GM23248 (cell line): ENCODE data around the gene NPAS1. TPM values are rescaled to one million over a fixed set of nuclear protein-coding genes. Genes with fewer than 3 reads are reported as not detected.
A peak's percentile ranks its signal among the peaks of the same experiment; 100 is the strongest.

Experiments
- DNase-seq: peaks from one replicate; pipeline ENCODE4 v3.0.0-alpha.2; 2015
- H2AFZ ChIP-seq: fragments of 200-600 bp; sonication (generic); 2 replicates; pipeline ENCODE4 v1.6.1; 2016; ENCODE audit warnings: antibody characterized with exemption
- H3F3A ChIP-seq: fragments of 200-600 bp; sonication (generic); 2 replicates; pipeline ENCODE4 v1.6.1; 2016; ENCODE audit warnings: mild to moderate bottlenecking, antibody characterized with exemption, mixed run types; ENCODE audit not compliant: insufficient read depth
- H3K27ac ChIP-seq: fragments of 200-600 bp; sonication (generic); 2 replicates; pipeline ENCODE4 v1.5.1; 2016; ENCODE audit warnings: mild to moderate bottlenecking
- H3K27me3 ChIP-seq: fragments of 200-600 bp; sonication (generic); replicated peaks from 2 replicates; pipeline ENCODE4 v1.6.1; 2016; ENCODE audit warnings: mild to moderate bottlenecking; ENCODE audit not compliant: insufficient read depth
- H3K36me3 ChIP-seq: fragments of 200-600 bp; sonication (generic); 2 replicates; pipeline ENCODE4 v1.6.1; 2016; ENCODE audit warnings: low read depth, mild to moderate bottlenecking
- H3K4me1 ChIP-seq: fragments of 200-600 bp; sonication (generic); 2 replicates; pipeline ENCODE4 v1.6.1; 2016; ENCODE audit warnings: mild to moderate bottlenecking; ENCODE audit not compliant: insufficient read depth
- H3K4me2 ChIP-seq: fragments of 200-600 bp; sonication (generic); one replicate; pipeline ENCODE4 v1.6.1; 2016; ENCODE audit warnings: mild to moderate bottlenecking; ENCODE audit not compliant: unreplicated experiment
- H3K4me3 ChIP-seq: fragments of 200-600 bp; sonication (generic); 2 replicates; pipeline ENCODE4 v1.5.1; 2016; ENCODE audit warnings: mild to moderate bottlenecking
- H3K79me2 ChIP-seq: fragments of 200-600 bp; sonication (generic); 2 replicates; pipeline ENCODE4 v1.6.1; 2016; ENCODE audit warnings: mild to moderate bottlenecking; ENCODE audit not compliant: insufficient read depth
- H3K9ac ChIP-seq: fragments of 200-600 bp; sonication (generic); 2 replicates; pipeline ENCODE4 v1.6.1; 2016; ENCODE audit warnings: mild to moderate bottlenecking
- H3K9me2 ChIP-seq: fragments of 200-600 bp; sonication (generic); 2 replicates; pipeline ENCODE4 v1.6.1; 2016; ENCODE audit warnings: mixed run types, mild to moderate bottlenecking, moderate library complexity; ENCODE audit not compliant: insufficient read depth
- H3K9me3 ChIP-seq: fragments of 200-600 bp; sonication (generic); one replicate; pipeline ENCODE4 v1.6.1; 2017; ENCODE audit warnings: low read depth
- H4K20me1 ChIP-seq: fragments of 200-600 bp; sonication (generic); 2 replicates; pipeline ENCODE4 v1.6.0; 2016; ENCODE audit not compliant: insufficient read depth
- EZH2 ChIP-seq: fragments of 200-600 bp; sonication (generic); IDR thresholded peaks from 2 replicates; pipeline ENCODE4 v1.6.1; 2018; ENCODE audit warnings: antibody characterized with exemption, mild to moderate bottlenecking; ENCODE audit not compliant: insufficient read depth, poor library complexity, severe bottlenecking
- EZH2phosphoT487 ChIP-seq: fragments of 200-600 bp; sonication (generic); IDR thresholded peaks from 2 replicates; pipeline ENCODE4 v1.6.1; 2018; ENCODE audit warnings: antibody characterized with exemption, moderate library complexity, mild to moderate bottlenecking, low read depth; ENCODE audit not compliant: insufficient read depth
- WGBS, 2 experiments: methylation state at CpG; one replicate each; pipeline ENCODE4 v1.1.6; 2015 to 2017; ENCODE audit warnings: low lambda C conversion rate in 2 of 2, low coverage in 1 of 2; ENCODE audit errors: missing lambda C conversion rate in 2 of 2; 5-methylcytosine and 5-hydroxymethylcytosine counted together
- in situ Hi-C: fragments of 300-500 bp; cut with MboI; formaldehyde crosslinking; loops from 2 replicates; pipeline ENCODE4 v1.15.0; 2020
- polyA plus RNA-seq: library from polyadenylated mRNA; unstranded; fragments of >200 nt; fragmentation: Nextera tagmentation; extraction: Ambion mirVana; gene quantifications from 2 replicates; pipeline ENCODE4 v1.2.1, GENCODE V29; 2016
- total RNA-seq: library from RNA; depleted of rRNA; stranded (reverse); fragments of >200 nt; shearing (Covaris generic); gene quantifications from 2 replicates; pipeline ENCODE4 v1.2.3, GENCODE V29; 2014

The NPAS1 gene
- total and polyA plus RNA-seq, 2 experiments from 2014 or later = 8.6 to 23.2 TPM

GRCh38 chr19:47028195-47028601 lies 8.6 kb downstream of the NPAS1 start:
- WGBS, 2 experiments = 39 to 42% methylated on average over 7 to 14 of the region's 14 CpGs
- TF ChIP-seq EZH2 (no peak), EZH2phosphoT487 (no peak)
- no peaks in the 10 kb centered on the region for H3K79me2 ChIP-seq
- no peaks in the 10 kb centered on the region for H3K27me3 ChIP-seq
- DNase-seq = no peak
- in situ Hi-C loops = no loop called here
- H2AFZ ChIP-seq = no peak overlapping the region
- no peaks in the 10 kb centered on the region for H3K9me3 ChIP-seq
- H3F3A ChIP-seq = no peaks in the 10 kb centered on the region
- no peaks in the 10 kb centered on the region for H4K20me1 ChIP-seq
- no peak overlapping the region for H3K4me2 ChIP-seq
- no peak overlapping the region for H3K27ac ChIP-seq
- H3K36me3 ChIP-seq = no peaks in the 10 kb centered on the region
- no peaks in the 10 kb centered on the region for H3K4me1 ChIP-seq
- H3K9ac ChIP-seq = no peak overlapping the region
- H3K4me3 ChIP-seq = no peak overlapping the region
- H3K9me2 ChIP-seq = no peaks in the 10 kb centered on the region

- no peaks in the 10 kb centered on the region for H3K9me3 ChIP-seq
- H3F3A ChIP-seq = peaks cover 9% of the 10 kb centered on the region
- no peaks in the 10 kb centered on the region for H3K9me2 ChIP-seq
- peaks cover 13% of the 10 kb centered on the region for H3K4me1 ChIP-seq
- H3K9ac ChIP-seq = no peak overlapping the region
- H3K79me2 ChIP-seq = no peaks in the 10 kb centered on the region
- DNase-seq = peak; percentile 52
- no peaks in the 10 kb centered on the region for H4K20me1 ChIP-seq
- no peak overlapping the region for H3K4me2 ChIP-seq
- no peak overlapping the region for H3K4me3 ChIP-seq
- H2AFZ ChIP-seq = no peak overlapping the region
- no peaks in the 10 kb centered on the region for H3K36me3 ChIP-seq
- H3K27me3 ChIP-seq = no peaks in the 10 kb centered on the region
- no peak overlapping the region for H3K27ac ChIP-seq
- in situ Hi-C loops = no loop called here
- 22 to 25% methylated on average over 16 to 17 of the region's 17 CpGs for WGBS, 2 experiments
- TF ChIP-seq EZH2phosphoT487 (no peak), EZH2 (no peak)
Measured at GRCh38 chr19:47032171-47032811, 12.7 kb downstream of the NPAS1 start.

- Histone ChIP-seq H3K9ac (peak overlapping the region; percentile 67), H3K4me1 (peaks cover 13% of the 10 kb centered on the region), H3K9me2 (no peaks in the 10 kb centered on the region), H3F3A (peaks cover 9% of the 10 kb centered on the region), H3K4me3 (peak overlapping the region; percentile 71), H4K20me1 (no peaks in the 10 kb centered on the region), H3K4me2 (peak overlapping the region; percentile 89), H2AFZ (peak overlapping the region; percentile 94), H3K27ac (peak overlapping the region; percentile 74), H3K36me3 (no peaks in the 10 kb centered on the region), H3K27me3 (no peaks in the 10 kb centered on the region), H3K79me2 (no peaks in the 10 kb centered on the region), H3K9me3 (no peaks in the 10 kb centered on the region)
- in situ Hi-C loops = no loop called here
- peak; percentile 92 for DNase-seq
- TF ChIP-seq EZH2phosphoT487 (no peak), EZH2 (no peak)
- 13 to 15% methylated on average over 31 to 35 of the region's 35 CpGs for WGBS, 2 experiments
Measured at GRCh38 chr19:47035127-47036096, 15.8 kb downstream of the NPAS1 start.

GRCh38 chr19:47036097-47036651 lies 16.5 kb downstream of the NPAS1 start:
- Histone ChIP-seq H3K9me3 (no peaks in the 10 kb centered on the region), H4K20me1 (no peaks in the 10 kb centered on the region), H3K4me2 (peak overlapping the region; percentile 89), H3K79me2 (no peaks in the 10 kb centered on the region), H3K36me3 (no peaks in the 10 kb centered on the region), H3K27me3 (no peaks in the 10 kb centered on the region), H3K9me2 (no peaks in the 10 kb centered on the region), H3K4me3 (peak overlapping the region; percentile 71), H3K4me1 (peaks cover 13% of the 10 kb centered on the region), H3K27ac (peak overlapping the region; percentile 29; the same call in 1 of the 2 replicates), H3F3A (peaks cover 9% of the 10 kb centered on the region), H2AFZ (peak overlapping the region; percentile 94), H3K9ac (peak overlapping the region; percentile 67)
- 10 to 15% methylated on average over 26 of the region's 26 CpGs for WGBS, 2 experiments
- in situ Hi-C loops = no loop called here
- peak; percentile 46 for DNase-seq
- TF ChIP-seq EZH2 (no peak), EZH2phosphoT487 (no peak)
